HCT116 (cell line): Measurements from ENCODE around the gene PAEP. TPM values are rescaled to one million over a fixed set of nuclear protein-coding genes. Genes with fewer than 3 reads are reported as not detected.

Experiments used
- ATAC-seq: fragments of 200-7000 bp; cut with Tn5 transposase; 2 replicates; pipeline ENCODE4 v1.9.1; 2020; ENCODE audit warnings: mild to moderate bottlenecking, moderate library complexity
- BruUV-seq: library from RNA; stranded (reverse); fragments of 400-500 nt; replicated peaks from 2 replicates; lab custom pipeline; 2021; lab: Mats Ljungman, UMichigan
- CTCF ChIA-PET: fragments of 300-600 bp; sonication (Branson Sonifier 250); formaldehyde crosslinking; loops from one replicate; lab custom pipeline; 2021; ENCODE audit warnings: antibody characterized with exemption; lab: Charles Lee
- POLR2A ChIA-PET: fragments of 300-600, 350-600 bp; sonication (Branson Sonifier 250); formaldehyde crosslinking; loops from one replicate; lab custom pipeline; 2021; ENCODE audit warnings: antibody characterized with exemption; lab: Charles Lee
- RAD21 ChIA-PET, 2 experiments: fragments of 300-600 bp; sonication (Branson Sonifier 250); formaldehyde crosslinking; loops; one replicate each; lab custom pipeline; 2023; ENCODE audit warnings: low total read pairs in 2 of 2; ENCODE audit not compliant: uncharacterized antibody in 2 of 2, unreplicated experiment in 2 of 2, low non-redundant PET in 1 of 2; lab: Charles Lee
- DNase-seq: peaks from one replicate; pipeline ENCODE4 v3.0.0-alpha.2; 2010; ENCODE audit warnings: low read depth, low spot score
- H2AFZ ChIP-seq: fragments of 200-600 bp; shearing (Covaris generic), sonication (generic); 2 replicates; pipeline ENCODE4 v1.6.1; 2017; ENCODE audit warnings: low read depth, mixed run types, mixed read lengths, antibody characterized with exemption, low read length; ENCODE audit not compliant: poor library complexity, severe bottlenecking
- H3K27ac ChIP-seq: 2 replicates; pipeline ENCODE4 v1.5.1; 2012; ENCODE audit warnings: low read depth, low read length
- H3K27me3 ChIP-seq: fragments of 200-600 bp; sonication (generic); 2 replicates; pipeline ENCODE4 v1.6.1; 2016; ENCODE audit warnings: mixed run types, low read length, mixed read lengths; ENCODE audit not compliant: insufficient read depth
- H3K36me3 ChIP-seq, 2 experiments: fragments of 200-500 bp in 1 of 2; fragments of 200-600 bp in 1 of 2; sonication (Bioruptor generic) in 1 of 2; sonication (generic) in 1 of 2; 2 replicates each; pipeline versions ENCODE4 v1.5.1 to v1.6.1; 2014 to 2016; ENCODE audit warnings: low read length in 2 of 2, inconsistent platforms in 1 of 2, mixed read lengths in 1 of 2, mixed run types in 1 of 2; ENCODE audit not compliant: insufficient read depth in 2 of 2, control insufficient read depth in 1 of 2
- H3K4me1 ChIP-seq, 2 experiments: fragments of 200-600 bp in 1 of 2; sonication (generic) in 1 of 2; 2 replicates each; pipeline versions ENCODE4 v1.5.1 to v1.6.1; 2012 to 2017; ENCODE audit warnings: low read length in 2 of 2, inconsistent platforms in 1 of 2, mild to moderate bottlenecking in 1 of 2, mixed read lengths in 1 of 2, mixed run types in 1 of 2, moderate library complexity in 1 of 2; ENCODE audit not compliant: insufficient read depth in 2 of 2, control insufficient read depth in 1 of 2
- H3K4me2 ChIP-seq: fragments of 200-600 bp; sonication (generic); 2 replicates; pipeline ENCODE4 v1.6.1; 2017; ENCODE audit warnings: mixed run types, low read length, mixed read lengths
- H3K4me3 ChIP-seq, 2 experiments: fragments of 200-600 bp in 1 of 2; sonication (generic) in 1 of 2; replicated peaks in 1 of 2; 2 replicates each; pipeline ENCODE4 v1.5.1; 2011 to 2016; ENCODE audit warnings: low read length in 2 of 2, control low read depth in 1 of 2, low read depth in 1 of 2, mild to moderate bottlenecking in 1 of 2, mixed read lengths in 1 of 2, mixed run types in 1 of 2
- H3K79me2 ChIP-seq: fragments of 200-600 bp; sonication (generic); 2 replicates; pipeline ENCODE4 v1.6.1; 2017; ENCODE audit warnings: mild to moderate bottlenecking, mixed run types, low read length, moderate library complexity, mixed read lengths; ENCODE audit not compliant: insufficient read depth
- H3K9ac ChIP-seq: fragments of 200-600 bp; sonication (generic); 2 replicates; pipeline ENCODE4 v1.6.1; 2016; ENCODE audit warnings: low read length, mixed read lengths
- H3K9me2 ChIP-seq: fragments of 200-600 bp; sonication (generic), shearing (Covaris generic); 2 replicates; pipeline ENCODE4 v1.6.1; 2017; ENCODE audit warnings: mixed run types, mild to moderate bottlenecking, moderate library complexity; ENCODE audit not compliant: insufficient read depth
- H3K9me3 ChIP-seq, 2 experiments: fragments of 200-500 bp in 1 of 2; fragments of 200-600 bp in 1 of 2; sonication (Bioruptor generic) in 1 of 2; sonication (generic) in 1 of 2; 2 replicates each; pipeline ENCODE4 v1.6.1; 2014 to 2017; ENCODE audit warnings: low read length in 2 of 2, mixed read lengths in 2 of 2, inconsistent platforms in 1 of 2, low read depth in 1 of 2, mild to moderate bottlenecking in 1 of 2, mixed run types in 1 of 2, moderate library complexity in 1 of 2; ENCODE audit not compliant: control insufficient read depth in 1 of 2, insufficient read depth in 1 of 2
- H4K20me1 ChIP-seq: fragments of 200-600 bp; sonication (generic), shearing (Covaris generic); 2 replicates; pipeline ENCODE4 v1.6.1; 2017; ENCODE audit warnings: mixed run types, mild to moderate bottlenecking, moderate library complexity; ENCODE audit not compliant: insufficient read depth
- ATF3 ChIP-seq: IDR thresholded peaks from 2 replicates; pipeline ENCODE4 v1.6.1; 2012
- CBX3 ChIP-seq: IDR thresholded peaks from 2 replicates; pipeline ENCODE4 v1.6.1; 2012; ENCODE audit warnings: low read depth
- CEBPB ChIP-seq: IDR thresholded peaks from 2 replicates; pipeline ENCODE4 v1.6.1; 2012; ENCODE audit warnings: low read depth
- CTCF ChIP-seq, 3 experiments: fragments of 200-600 bp in 1 of 3; sonication (generic) in 1 of 3; IDR thresholded peaks in 2 of 3; conservative IDR thresholded peaks in 1 of 3; 2 replicates each; pipeline ENCODE4 v1.5.1; 2012 to 2017; ENCODE audit warnings: low read depth in 2 of 3, low read length in 2 of 3, antibody characterized with exemption in 1 of 3, borderline replicate concordance in 1 of 3, control low read depth in 1 of 3, mild to moderate bottlenecking in 1 of 3, mixed read lengths in 1 of 3, mixed run types in 1 of 3, moderate library complexity in 1 of 3; ENCODE audit not compliant: insufficient read depth in 1 of 3
- EGR1 ChIP-seq: IDR thresholded peaks from 2 replicates; pipeline ENCODE4 v1.6.1; 2012; ENCODE audit warnings: low read depth
- ELF1 ChIP-seq: IDR thresholded peaks from 2 replicates; pipeline ENCODE4 v1.6.1; 2012; ENCODE audit warnings: low read depth, borderline replicate concordance
- FOSL1 ChIP-seq: IDR thresholded peaks from 2 replicates; pipeline ENCODE4 v1.6.1; 2012; ENCODE audit warnings: low read depth
- JUND ChIP-seq: IDR thresholded peaks from 2 replicates; pipeline ENCODE4 v1.6.1; 2012
- POLR2AphosphoS5 ChIP-seq: IDR thresholded peaks from 2 replicates; pipeline ENCODE4 v1.6.1; 2011; ENCODE audit warnings: mild to moderate bottlenecking, low read depth, low read length, moderate library complexity
- SP1 ChIP-seq: IDR thresholded peaks from 2 replicates; pipeline ENCODE4 v1.6.1; 2012; ENCODE audit warnings: low read depth
- YY1 ChIP-seq: IDR thresholded peaks from 2 replicates; pipeline ENCODE4 v1.6.1; 2011; ENCODE audit warnings: low read length, low read depth, moderate library complexity, mild to moderate bottlenecking; ENCODE audit not compliant: insufficient replicate concordance; ENCODE audit errors: extremely low read depth
- ZFX ChIP-seq: fragments of 450-650 bp; IDR thresholded peaks from 2 replicates; pipeline ENCODE4 v1.6.1; 2017
- intact Hi-C: fragments of 100-400 bp; cut with micrococcal nuclease; formaldehyde crosslinking; loops from 2 replicates; pipeline ENCODE4 v1.10.0; 2022
- total RNA-seq: library from RNA; stranded (reverse); gene quantifications from one replicate; pipeline ENCODE4 v1.2.1, GENCODE V29; 2021; ENCODE audit not compliant: unreplicated experiment

Gene PAEP
- total RNA-seq, 1 experiment from 2014 or later, result not detected

GRCh38 chr9:135591506-135592330 is 30.2 kb downstream of the PAEP start:
- no peaks in the 10 kb centered on the region for H3K9me2 ChIP-seq
- no peak overlapping the region for H3K27ac ChIP-seq
- H3K4me1 ChIP-seq, result no peaks in the 10 kb centered on the region
- H3K27me3 ChIP-seq, result peaks cover 6% of the 10 kb centered on the region
- TF ChIP-seq ELF1 (no peak), POLR2AphosphoS5 (no peak), EGR1 (no peak), CBX3 (no peak), FOSL1 (no peak), SP1 (no peak), YY1 (no peak), CEBPB (no peak), JUND (no peak), ZFX (no peak), ATF3 (no peak), CTCF (IDR thresholded peaks at IDR 0.05 in 2 of 3, conservative IDR thresholded peaks at IDR 0.05 in 1 of 3; ENCODE audit: borderline replicate concordance in 1 of 3, insufficient read depth in 1 of 3, low read depth in 2 of 3, low read length in 2 of 3) (no peak)
- ChIA-PET POLR2A (no interaction called here), RAD21 (no interaction called here), CTCF (no interaction called here)
- H3K79me2 ChIP-seq, result no peaks in the 10 kb centered on the region
- no peak for DNase-seq
- intact Hi-C loops, result no loop called here
- no peak overlapping the region for H3K4me3 ChIP-seq
- H2AFZ ChIP-seq, result no peak overlapping the region
- H4K20me1 ChIP-seq, result no peaks in the 10 kb centered on the region
- no peak for ATAC-seq
- no peak overlapping the region for H3K4me2 ChIP-seq
- no TSS peak for BruUV-seq
- no peak overlapping the region for H3K9ac ChIP-seq
- H3K36me3 ChIP-seq, result no peaks in the 10 kb centered on the region
- H3K9me3 ChIP-seq, result no peaks in the 10 kb centered on the region
